ENCODE data around the gene SLC7A9. TPM values are rescaled to one million over a fixed set of nuclear protein-coding genes. Genes with fewer than 3 reads are reported as not detected.

The SLC7A9 gene
- total RNA-seq, 2 experiments from 2014 or later, result 0.28 TPM; not detected in 1

DNA sequence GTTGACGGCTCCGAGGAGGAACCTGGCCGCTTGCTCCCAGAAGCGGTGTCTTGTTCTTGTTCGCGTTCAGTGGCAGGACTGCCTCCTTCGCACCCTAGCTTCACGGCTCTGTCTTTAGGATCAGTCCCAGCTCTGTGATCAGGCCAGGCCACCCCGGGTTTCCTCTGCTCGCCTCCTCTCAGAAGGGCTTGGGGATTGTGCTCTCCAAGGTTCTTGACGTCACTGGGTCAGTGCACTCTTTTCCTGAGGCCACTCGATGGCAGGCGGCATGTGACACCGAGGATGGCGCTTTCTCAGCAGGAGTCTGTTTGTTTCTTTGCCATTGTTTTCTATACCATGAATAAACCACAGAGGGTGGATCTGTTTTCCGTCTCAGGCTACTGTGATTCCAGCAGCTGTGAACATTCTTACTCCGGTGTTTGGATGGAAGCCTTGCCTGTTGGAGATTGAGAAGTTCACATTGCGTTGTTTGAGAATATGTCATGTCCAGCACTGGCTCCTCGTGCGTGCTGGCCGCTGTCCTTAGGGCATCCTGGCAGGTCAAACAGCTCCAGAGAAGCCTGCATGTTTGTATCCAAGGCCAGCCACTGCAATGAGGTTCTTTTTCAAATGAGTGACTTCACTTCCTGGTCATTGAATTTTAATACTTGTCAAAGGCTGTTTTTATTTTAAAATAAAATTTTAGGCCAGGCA, 44.5 kb downstream of the SLC7A9 start:
- DNase-seq (no peak), ATAC-seq (ENCODE audit: poor library complexity) (no peak)
- H3K4me3 ChIP-seq (ENCODE audit: low read length), result no peak overlapping the region
- no peaks in the 10 kb centered on the region for H3K36me3 ChIP-seq (ENCODE audit: insufficient read depth, low read length)
- intact Hi-C loops (cut with DNase I, micrococcal nuclease), result loop anchor here in 1 of 2 experiments (5.0 kb wide), 1 partner anchor 53 kb away; no protein-coding TSS in a partner anchor
- Mint-ChIP-seq H3K27ac (no peak overlapping the region), H3K4me1 (ENCODE audit: low read depth) (peaks cover 20% of the 10 kb centered on the region), H3K36me3 (ENCODE audit: low read depth) (no peaks in the 10 kb centered on the region), H3K27me3 (peaks cover 9% of the 10 kb centered on the region), H3K9me3 (no peaks in the 10 kb centered on the region), H3K4me3 (no peak overlapping the region)
- CTCF ChIA-PET, result no interaction called here
- H3K27me3 ChIP-seq (ENCODE audit: control insufficient read depth in 1 of 2, insufficient read depth in 2 of 2, low read length in 2 of 2), result no peaks in the 10 kb centered on the region
- H3K9me3 ChIP-seq (ENCODE audit: control insufficient read depth in 1 of 2, insufficient read depth in 1 of 2, low read length in 2 of 2), result no peaks in the 10 kb centered on the region
- TF ChIP-seq, protein P1, sequence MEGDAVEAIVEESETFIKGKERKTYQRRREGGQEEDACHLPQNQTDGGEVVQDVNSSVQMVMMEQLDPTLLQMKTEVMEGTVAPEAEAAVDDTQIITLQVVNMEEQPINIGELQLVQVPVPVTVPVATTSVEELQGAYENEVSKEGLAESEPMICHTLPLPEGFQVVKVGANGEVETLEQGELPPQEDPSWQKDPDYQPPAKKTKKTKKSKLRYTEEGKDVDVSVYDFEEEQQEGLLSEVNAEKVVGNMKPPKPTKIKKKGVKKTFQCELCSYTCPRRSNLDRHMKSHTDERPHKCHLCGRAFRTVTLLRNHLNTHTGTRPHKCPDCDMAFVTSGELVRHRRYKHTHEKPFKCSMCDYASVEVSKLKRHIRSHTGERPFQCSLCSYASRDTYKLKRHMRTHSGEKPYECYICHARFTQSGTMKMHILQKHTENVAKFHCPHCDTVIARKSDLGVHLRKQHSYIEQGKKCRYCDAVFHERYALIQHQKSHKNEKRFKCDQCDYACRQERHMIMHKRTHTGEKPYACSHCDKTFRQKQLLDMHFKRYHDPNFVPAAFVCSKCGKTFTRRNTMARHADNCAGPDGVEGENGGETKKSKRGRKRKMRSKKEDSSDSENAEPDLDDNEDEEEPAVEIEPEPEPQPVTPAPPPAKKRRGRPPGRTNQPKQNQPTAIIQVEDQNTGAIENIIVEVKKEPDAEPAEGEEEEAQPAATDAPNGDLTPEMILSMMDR (IDR thresholded peaks at IDR 0.05), result no peak
- POLR2A ChIA-PET, result no interaction called here
- no peak overlapping the region for H3K27ac ChIP-seq (ENCODE audit: low read depth in 1 of 2, low read length in 2 of 2)
- peaks cover 17% of the 10 kb centered on the region for H3K4me1 ChIP-seq (ENCODE audit: insufficient read depth, low read length)

DNA sequence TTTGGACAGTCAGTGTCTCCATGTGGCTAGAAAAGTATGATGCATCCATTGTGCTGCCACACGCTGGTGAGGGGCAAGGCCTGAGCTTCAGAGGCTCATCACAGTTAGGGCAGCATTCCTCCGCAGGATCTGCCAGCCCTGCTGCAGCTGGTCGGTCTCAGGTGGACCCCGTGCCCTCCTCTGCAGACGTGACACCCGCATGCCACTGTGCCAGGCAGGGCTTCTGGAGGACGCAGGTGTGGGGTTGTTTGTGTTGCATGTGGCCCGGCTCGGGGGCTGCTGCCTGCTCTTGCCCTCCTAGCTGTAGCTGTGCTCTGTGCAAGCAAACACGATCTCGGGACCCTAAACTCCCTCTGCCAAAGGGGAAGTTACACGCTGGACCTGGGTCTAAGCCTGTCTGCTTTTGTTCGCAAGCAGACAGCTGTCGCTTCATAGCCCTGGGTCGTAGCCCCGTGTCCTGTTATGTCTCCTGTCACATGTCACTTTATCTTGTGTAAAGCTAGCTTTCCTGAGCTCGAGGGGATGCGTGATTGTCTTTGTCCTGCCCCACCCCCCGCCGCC, 45.3 kb downstream of the SLC7A9 start:
- Mint-ChIP-seq H3K9me3 (no peaks in the 10 kb centered on the region), H3K36me3 (ENCODE audit: low read depth) (no peaks in the 10 kb centered on the region), H3K4me1 (ENCODE audit: low read depth) (peaks cover 24% of the 10 kb centered on the region), H3K4me3 (no peak overlapping the region), H3K27ac (no peak overlapping the region), H3K27me3 (peaks cover 9% of the 10 kb centered on the region)
- no peaks in the 10 kb centered on the region for H3K9me3 ChIP-seq (ENCODE audit: control insufficient read depth in 1 of 2, insufficient read depth in 1 of 2, low read length in 2 of 2)
- CTCF ChIA-PET, result no interaction called here
- DNase-seq (no peak), ATAC-seq (ENCODE audit: poor library complexity) (no peak)
- H3K36me3 ChIP-seq (ENCODE audit: insufficient read depth, low read length), result no peaks in the 10 kb centered on the region
- intact Hi-C loops (cut with DNase I, micrococcal nuclease), result loop anchor here in 1 of 2 experiments (5.0 kb wide), 1 partner anchor 52 kb away; no protein-coding TSS in a partner anchor
- no peak overlapping the region for H3K4me3 ChIP-seq (ENCODE audit: low read length)
- POLR2A ChIA-PET, result no interaction called here
- no peak overlapping the region for H3K27ac ChIP-seq (ENCODE audit: low read depth in 1 of 2, low read length in 2 of 2)
- H3K4me1 ChIP-seq (ENCODE audit: insufficient read depth, low read length), result peaks cover 12% of the 10 kb centered on the region
- TF ChIP-seq, protein P1 (IDR thresholded peaks at IDR 0.05), result no peak
- no peaks in the 10 kb centered on the region for H3K27me3 ChIP-seq (ENCODE audit: control insufficient read depth in 1 of 2, insufficient read depth in 2 of 2, low read length in 2 of 2)

DNA sequence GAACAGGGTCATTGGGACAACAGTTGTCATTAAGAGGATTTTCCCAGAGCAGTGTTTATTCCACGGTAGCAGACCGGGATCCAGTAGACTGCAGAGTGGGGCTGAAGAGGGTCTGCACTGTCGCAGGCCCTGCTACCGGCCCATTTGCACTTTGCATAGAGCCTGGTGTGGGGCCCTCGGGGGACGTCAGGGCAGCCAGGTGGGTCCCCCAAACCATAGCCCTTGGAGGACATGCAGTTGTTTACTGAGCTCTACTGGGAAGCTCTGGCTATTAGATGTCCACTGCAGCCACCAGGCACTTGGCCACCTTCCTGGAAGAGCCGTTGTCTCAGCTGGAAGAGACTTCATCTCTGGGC, 45.8 kb downstream of the SLC7A9 start:
- ChIA-PET POLR2A (no interaction called here), CTCF (no interaction called here)
- no peaks in the 10 kb centered on the region for H3K36me3 ChIP-seq (ENCODE audit: insufficient read depth, low read length)
- Mint-ChIP-seq H3K27ac (no peak overlapping the region), H3K27me3 (peaks cover 9% of the 10 kb centered on the region), H3K4me3 (no peak overlapping the region), H3K9me3 (no peaks in the 10 kb centered on the region), H3K4me1 (ENCODE audit: low read depth) (peaks cover 19% of the 10 kb centered on the region), H3K36me3 (ENCODE audit: low read depth) (no peaks in the 10 kb centered on the region)
- ATAC-seq (ENCODE audit: poor library complexity) (no peak), DNase-seq (no peak)
- H3K27ac ChIP-seq (ENCODE audit: low read depth in 1 of 2, low read length in 2 of 2), result no peak overlapping the region
- H3K4me3 ChIP-seq (ENCODE audit: low read length), result no peak overlapping the region
- H3K27me3 ChIP-seq (ENCODE audit: control insufficient read depth in 1 of 2, insufficient read depth in 2 of 2, low read length in 2 of 2), result no peaks in the 10 kb centered on the region
- intact Hi-C loops (cut with DNase I, micrococcal nuclease), result loop anchor here in 1 of 2 experiments (5.0 kb wide), 1 partner anchor 51 kb away; no protein-coding TSS in a partner anchor
- TF ChIP-seq, protein P1 (IDR thresholded peaks at IDR 0.05), result no peak
- H3K4me1 ChIP-seq (ENCODE audit: insufficient read depth, low read length), result peaks cover 9% of the 10 kb centered on the region
- no peaks in the 10 kb centered on the region for H3K9me3 ChIP-seq (ENCODE audit: control insufficient read depth in 1 of 2, insufficient read depth in 1 of 2, low read length in 2 of 2)

Measured in CD4-positive, alpha-beta T cell (primary cell).